ENCODE data around the gene SUN3.

The SUN3 gene

DNA sequence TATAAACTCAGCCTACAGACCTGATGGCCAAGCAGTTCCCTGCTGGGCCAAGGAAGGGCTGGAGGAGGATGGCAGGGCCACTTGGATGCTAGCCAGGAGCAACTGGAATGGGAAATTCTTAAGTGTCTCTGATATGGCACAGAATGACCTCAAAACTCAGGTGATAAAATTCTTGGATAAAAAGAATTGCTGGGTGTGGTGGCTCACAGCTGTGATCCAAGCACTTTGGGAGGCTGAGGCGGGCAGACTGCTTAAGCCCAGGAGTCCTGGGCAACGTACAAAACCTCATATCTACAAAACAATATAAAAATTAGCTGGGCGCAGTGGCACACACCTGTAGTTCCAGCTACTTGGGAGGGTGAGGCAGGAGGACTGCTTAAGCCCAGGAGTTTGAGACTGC lies 66.6 kb downstream of the SUN3 start:
- in situ Hi-C loops (cut with HindIII; ENCODE audit: low pct_unique_long_range_greater_than_20kb, low sequenced_read_pairs) = no loop called here
- DNase-seq (ENCODE audit: low read depth in 1 of 2, low spot score in 1 of 2) = no peak

DNA sequence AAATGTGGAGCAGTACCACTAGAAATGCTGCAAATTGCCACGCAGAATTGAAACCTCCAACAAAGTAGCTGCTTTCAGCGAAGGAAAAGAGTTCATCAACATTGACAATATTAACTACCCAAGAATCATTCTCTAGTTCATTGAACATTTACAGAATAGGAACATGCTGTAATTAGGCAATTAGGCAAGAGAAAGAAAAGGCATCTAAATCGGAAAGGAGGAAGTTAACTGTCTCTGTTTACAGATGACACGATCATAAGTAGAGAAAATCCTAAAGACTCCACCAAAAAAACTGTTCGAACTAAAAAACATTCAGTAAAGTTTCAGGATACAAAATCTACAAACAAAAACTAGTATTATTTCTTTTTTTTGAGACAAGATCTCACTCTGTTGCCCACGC lies 71.8 kb downstream of the SUN3 start:
- no peak for DNase-seq (ENCODE audit: low read depth in 1 of 2, low spot score in 1 of 2)
- in situ Hi-C loops (cut with HindIII; ENCODE audit: low pct_unique_long_range_greater_than_20kb, low sequenced_read_pairs) = no loop called here

More for the DNA sequence above, 66.6 kb downstream of the SUN3 start:
- TF ChIP-seq JUND (IDR thresholded peaks at IDR 0.05; ENCODE audit: low read depth) = no peak

DNA sequence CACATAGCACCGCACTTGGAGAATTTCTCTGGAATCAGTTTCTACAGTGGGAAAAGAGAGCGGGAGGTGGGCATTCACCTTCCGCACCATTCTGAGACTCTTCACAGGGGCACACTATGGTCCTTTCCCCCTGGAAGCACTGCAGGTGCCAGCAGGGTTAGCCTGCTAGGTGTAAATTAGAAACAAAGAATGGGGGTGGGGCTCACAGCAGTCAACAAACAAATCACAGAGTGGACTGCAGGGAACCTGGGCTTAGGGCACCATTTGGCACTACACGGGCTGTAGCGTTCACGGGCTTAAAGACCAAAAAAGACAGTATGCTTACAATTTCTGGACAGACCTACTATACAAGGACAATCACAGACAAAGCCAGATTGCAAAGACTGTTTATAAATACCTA lies 72.7 kb downstream of the SUN3 start:
- in situ Hi-C loops (cut with HindIII; ENCODE audit: low pct_unique_long_range_greater_than_20kb, low sequenced_read_pairs) = no loop called here
- TF ChIP-seq JUND (IDR thresholded peaks at IDR 0.05; ENCODE audit: low read depth) = no peak
- no peak for DNase-seq (ENCODE audit: low read depth in 1 of 2, low spot score in 1 of 2)

More for the DNA sequence above, 71.8 kb downstream of the SUN3 start:
- no peak for TF ChIP-seq JUND (IDR thresholded peaks at IDR 0.05; ENCODE audit: low read depth)

DNA sequence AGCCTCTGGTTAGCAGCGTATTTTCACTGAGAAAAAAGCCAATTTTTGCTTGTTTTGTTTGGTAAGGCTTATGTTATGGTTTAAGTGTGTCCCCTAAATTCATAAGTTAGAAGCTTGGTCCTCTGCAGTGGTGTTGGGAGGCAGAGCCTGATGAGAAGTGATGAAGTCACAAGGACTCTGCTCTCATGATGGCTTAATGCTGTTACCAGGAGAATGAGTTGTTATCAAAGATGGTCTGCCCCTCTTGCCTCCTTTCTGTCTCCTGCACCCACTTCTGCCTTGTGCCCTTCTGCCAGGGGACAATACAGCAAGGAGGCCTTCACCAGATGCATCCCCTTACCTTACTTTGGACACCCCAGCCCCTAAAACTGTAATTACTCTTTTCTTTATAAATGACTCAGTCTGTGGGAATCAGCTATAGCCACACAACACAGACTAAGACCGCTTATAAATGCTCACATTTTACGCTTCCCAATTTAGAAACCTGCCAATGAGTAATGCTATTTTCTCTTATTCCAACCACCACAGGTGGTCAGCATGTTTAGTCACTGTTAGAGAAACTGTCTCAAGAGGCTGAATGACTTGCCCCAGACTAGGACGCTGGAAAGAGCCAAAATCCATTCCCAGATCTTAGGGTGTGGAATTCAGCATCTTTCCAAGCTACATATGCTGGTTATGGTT lies 74.5 kb downstream of the SUN3 start:
- no peak for DNase-seq (ENCODE audit: low read depth in 1 of 2, low spot score in 1 of 2)
- TF ChIP-seq JUND (IDR thresholded peaks at IDR 0.05; ENCODE audit: low read depth) = no peak
- in situ Hi-C loops (cut with HindIII; ENCODE audit: low pct_unique_long_range_greater_than_20kb, low sequenced_read_pairs) = no loop called here

DNA sequence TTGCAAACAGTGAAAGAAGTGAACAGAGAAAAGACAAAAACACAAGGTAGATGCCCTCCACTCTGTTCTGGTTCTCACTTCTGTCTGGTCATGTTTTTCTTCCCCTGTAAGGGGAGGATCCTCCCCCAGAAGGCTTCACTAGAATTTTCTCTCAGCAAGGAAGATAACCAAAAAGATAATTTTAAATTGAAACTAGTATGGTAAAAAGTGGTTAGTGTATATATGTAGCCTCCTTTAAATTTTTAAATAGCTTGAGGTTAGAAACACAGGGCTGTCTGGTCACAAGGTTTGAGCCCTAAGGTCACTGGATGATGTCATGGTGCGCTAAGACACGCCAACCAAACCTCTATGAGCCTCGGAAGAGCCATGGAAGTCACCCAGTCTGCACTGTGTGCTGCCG lies 75.1 kb downstream of the SUN3 start:
- in situ Hi-C loops (cut with HindIII; ENCODE audit: low pct_unique_long_range_greater_than_20kb, low sequenced_read_pairs) = no loop called here
- no peak for DNase-seq (ENCODE audit: low read depth in 1 of 2, low spot score in 1 of 2)
- TF ChIP-seq JUND (IDR thresholded peaks at IDR 0.05; ENCODE audit: low read depth) = no peak

DNA sequence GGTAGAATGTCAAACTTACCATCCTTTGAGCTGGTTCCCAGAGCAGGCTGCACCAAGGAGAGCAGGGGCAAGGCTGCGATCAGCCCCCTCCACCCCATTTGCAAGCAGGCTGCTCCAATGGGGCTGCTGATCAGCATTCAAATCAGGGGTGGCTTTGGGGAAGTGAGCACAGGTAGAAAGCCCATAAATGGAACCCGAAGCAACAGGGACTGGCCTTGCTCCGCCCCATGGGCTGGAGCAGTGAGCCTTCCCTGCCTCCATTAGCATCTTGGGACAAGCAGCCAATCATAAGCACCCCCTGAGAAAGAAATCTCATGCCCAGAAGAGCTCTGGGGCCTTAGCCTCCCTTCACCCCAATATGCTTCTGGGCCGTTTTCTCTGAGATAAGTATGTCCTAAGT lies 76.7 kb downstream of the SUN3 start:
- no peak for TF ChIP-seq JUND (IDR thresholded peaks at IDR 0.05; ENCODE audit: low read depth)
- peak; percentile 28 to 88 for DNase-seq (ENCODE audit: low read depth in 1 of 2, low spot score in 1 of 2)
- in situ Hi-C loops (cut with HindIII; ENCODE audit: low pct_unique_long_range_greater_than_20kb, low sequenced_read_pairs) = no loop called here

DNA sequence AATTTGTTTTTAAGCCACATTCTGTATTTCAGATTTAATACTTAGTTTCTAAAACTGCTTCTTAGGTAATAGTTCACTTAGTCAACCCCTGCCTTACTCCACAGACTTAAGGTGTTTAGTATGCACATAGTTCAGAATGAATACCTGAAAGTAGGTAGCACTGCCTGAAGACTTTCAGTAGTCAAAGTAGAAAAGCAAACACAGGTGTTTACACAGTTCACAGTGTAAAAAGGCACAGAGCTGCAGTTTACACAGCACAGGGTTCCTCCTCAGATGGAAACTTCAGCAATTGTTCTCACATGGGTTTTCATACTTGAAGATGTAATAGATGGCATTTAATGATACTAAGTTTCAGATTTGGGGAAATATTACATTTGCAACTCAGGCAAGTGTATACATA lies 77.5 kb downstream of the SUN3 start:
- peak; percentile 78 to 94 for DNase-seq (ENCODE audit: low read depth in 1 of 2, low spot score in 1 of 2)
- no peak; the same call in 1 of the 2 replicates for TF ChIP-seq JUND (IDR thresholded peaks at IDR 0.05; ENCODE audit: low read depth)
- in situ Hi-C loops (cut with HindIII; ENCODE audit: low pct_unique_long_range_greater_than_20kb, low sequenced_read_pairs) = no loop called here

DNA sequence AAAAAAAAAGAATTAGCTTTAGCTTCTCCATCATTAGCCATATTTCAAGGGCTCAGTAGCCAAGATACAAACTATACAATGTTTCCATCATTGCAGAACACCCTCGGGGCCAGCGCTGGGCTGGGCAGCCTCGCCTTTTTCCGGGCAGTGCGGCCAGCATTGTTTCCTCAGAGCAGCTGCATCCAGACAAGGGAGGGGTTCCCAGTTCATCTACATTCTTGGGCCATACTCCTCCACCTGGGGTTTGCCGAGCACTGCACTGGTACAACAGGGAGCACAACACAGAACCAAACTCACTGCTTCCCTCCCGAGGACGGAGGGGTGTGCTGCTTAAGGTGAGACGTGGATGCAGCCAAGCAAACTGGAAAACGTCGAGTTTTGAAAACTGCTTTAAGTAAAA lies 78.2 kb downstream of the SUN3 start:
- TF ChIP-seq JUND (IDR thresholded peaks at IDR 0.05; ENCODE audit: low read depth) = no peak
- peak; percentile 33 to 95 for DNase-seq (ENCODE audit: low read depth in 1 of 2, low spot score in 1 of 2)
- in situ Hi-C loops (cut with HindIII; ENCODE audit: low pct_unique_long_range_greater_than_20kb, low sequenced_read_pairs) = no loop called here

DNA sequence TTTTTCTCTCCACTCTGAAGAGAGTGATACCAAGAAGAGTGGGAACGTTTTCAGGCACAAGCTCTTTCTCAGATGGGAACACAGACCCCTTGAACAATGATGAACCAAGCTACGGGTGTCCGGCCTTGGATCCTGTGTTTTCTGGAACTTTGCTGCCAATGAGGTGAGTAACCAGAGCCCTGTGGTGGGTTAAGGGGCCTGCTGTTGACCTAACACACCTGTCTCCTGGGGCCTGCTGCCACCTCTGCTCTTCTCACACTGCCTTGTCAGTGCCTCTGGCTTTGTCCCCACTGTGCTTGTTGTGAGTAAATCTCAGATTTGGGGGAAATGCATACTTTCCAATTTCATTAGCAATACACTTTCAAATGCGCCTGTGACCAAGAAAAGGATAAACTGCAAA lies 79.2 kb downstream of the SUN3 start:
- no peak for TF ChIP-seq JUND (IDR thresholded peaks at IDR 0.05; ENCODE audit: low read depth)
- no peak for DNase-seq (ENCODE audit: low read depth in 1 of 2, low spot score in 1 of 2)
- in situ Hi-C loops (cut with HindIII; ENCODE audit: low pct_unique_long_range_greater_than_20kb, low sequenced_read_pairs) = no loop called here

DNA sequence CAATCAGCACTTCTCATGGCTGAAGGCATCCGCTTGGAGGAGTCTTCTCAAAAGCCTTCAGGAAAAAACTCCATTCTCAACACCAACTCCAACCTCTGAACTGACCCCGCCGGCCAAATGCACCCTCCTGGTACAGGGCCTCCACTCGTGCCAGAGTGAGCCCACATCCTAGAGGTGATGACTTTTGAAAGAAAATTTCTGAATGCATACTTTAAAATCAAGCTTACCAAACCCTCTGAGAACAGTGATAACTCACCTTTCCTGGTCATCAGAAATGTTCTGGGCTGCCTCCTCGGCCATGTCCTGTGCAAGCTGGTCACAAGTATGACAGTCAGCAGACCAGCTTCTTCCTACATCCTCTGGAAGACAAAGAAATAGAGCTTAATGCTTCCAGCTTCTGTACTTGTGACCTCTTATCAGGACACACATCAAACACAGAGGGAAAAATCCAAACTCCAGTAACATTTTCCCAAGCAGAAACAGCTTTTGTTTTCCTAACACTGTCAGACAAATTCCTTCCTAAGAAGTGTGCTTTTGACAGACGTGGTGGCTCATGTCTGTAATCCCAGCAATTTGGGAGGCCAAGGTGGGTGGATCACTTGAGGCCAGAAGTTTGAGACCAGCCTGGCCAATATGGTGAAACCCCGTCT lies 80.6 kb downstream of the SUN3 start, which contains the start of gene PKD1L1:
Gene PKD1L1, minus strand, starts transcription at position 326 of the 650 bp plus-strand sequence. Its CDS starts 26 bp downstream, at position 300.
- no peak for TF ChIP-seq JUND (IDR thresholded peaks at IDR 0.05; ENCODE audit: low read depth)
- in situ Hi-C loops (cut with HindIII; ENCODE audit: low pct_unique_long_range_greater_than_20kb, low sequenced_read_pairs) = no loop called here
- DNase-seq (ENCODE audit: low read depth in 1 of 2, low spot score in 1 of 2) = peak in 1 of 2 experiments; percentile 17

DNA sequence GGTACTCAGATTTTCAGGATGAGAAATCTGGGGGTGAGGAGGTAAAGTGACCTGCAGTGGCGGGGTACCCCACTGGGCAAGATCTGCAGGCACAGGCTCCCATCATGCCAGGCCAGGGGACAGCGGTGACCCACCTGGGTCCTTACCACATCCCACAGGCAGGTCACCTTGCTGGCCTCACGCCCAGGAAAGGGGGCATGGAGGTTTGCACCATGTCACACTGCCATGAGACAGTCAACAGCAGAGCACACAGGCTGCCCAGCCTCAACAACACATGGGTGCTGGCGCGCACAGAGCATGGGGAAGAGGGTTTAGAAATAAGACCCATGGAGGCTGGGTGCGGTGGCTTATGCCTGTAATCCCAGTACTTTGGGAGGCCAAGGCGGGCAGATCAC lies 81.6 kb downstream of the SUN3 start:
- TF ChIP-seq JUND (IDR thresholded peaks at IDR 0.05; ENCODE audit: low read depth) = no peak
- DNase-seq (ENCODE audit: low read depth in 1 of 2, low spot score in 1 of 2) = no peak
- in situ Hi-C loops (cut with HindIII; ENCODE audit: low pct_unique_long_range_greater_than_20kb, low sequenced_read_pairs) = no loop called here

DNA sequence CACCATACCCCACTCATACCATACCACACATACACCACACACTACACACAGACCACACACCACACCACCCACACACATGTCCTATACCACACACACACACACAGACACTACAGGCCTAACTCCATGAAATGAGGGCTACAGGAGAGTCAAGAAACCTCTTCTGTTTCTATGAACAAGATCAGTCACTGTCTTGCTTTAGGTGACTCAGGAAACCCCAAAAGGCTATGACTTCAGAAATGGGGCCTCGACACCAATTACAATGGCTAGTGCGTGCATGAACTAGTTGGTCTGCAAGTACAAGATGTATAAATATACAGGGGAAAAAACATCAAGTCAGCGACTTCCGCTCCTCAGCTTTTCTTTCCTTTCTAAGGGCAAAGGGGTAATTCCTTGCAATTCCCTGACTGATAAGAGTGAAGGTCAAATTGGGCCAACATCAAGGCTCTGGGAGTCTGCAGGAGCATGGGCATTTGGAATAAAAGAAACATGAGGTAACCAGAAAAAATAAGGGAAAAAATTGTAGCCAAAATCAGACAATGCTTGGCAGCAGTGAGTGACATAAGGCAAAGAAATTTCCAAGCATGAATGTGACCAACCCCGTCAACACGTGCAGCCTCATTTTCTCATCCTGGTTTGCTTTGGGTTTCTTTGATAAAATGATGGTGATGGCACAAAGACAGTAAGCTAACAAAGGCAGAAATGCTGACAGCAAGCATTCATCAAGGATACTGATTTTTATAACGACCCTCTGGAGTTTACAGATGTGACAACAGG lies 82.1 kb downstream of the SUN3 start:
- in situ Hi-C loops (cut with HindIII; ENCODE audit: low pct_unique_long_range_greater_than_20kb, low sequenced_read_pairs) = no loop called here
- TF ChIP-seq JUND (IDR thresholded peaks at IDR 0.05; ENCODE audit: low read depth) = no peak
- DNase-seq (ENCODE audit: low read depth in 1 of 2, low spot score in 1 of 2) = no peak
